DMS 273 (cell line): Measurements from ENCODE around the gene TOP3A.
A peak's percentile ranks its signal among the peaks of the same experiment; 100 is the strongest.
"Not testable (repeated sequence)": the region's sequence is repeated elsewhere in the genome, so short reads cannot be mapped to it uniquely, and the experiment has no call there.

Experiments used
- DNase-seq: peaks from one replicate; lab custom pipeline; 2025; ENCODE audit not compliant: unreplicated experiment; lab: John Stamatoyannopoulos, UW

Gene TOP3A

GRCh38 chr17:18314731-18315561 lies at the start of gene TOP3A, which contains the start of gene SMCR8:
Gene TOP3A, minus strand, starts transcription at chr17:18314994. Its CDS starts 216 bp downstream, at chr17:18314778.
Gene SMCR8, plus strand, starts transcription at chr17:18315293. Its CDS starts 497 bp downstream, at chr17:18315790.
- DNase-seq = peak; percentile 96

GRCh38 chr17:18364166-18364565 lies 49.4 kb upstream of the TOP3A start:
- DNase-seq = no peak

- peak; percentile 96 for DNase-seq
Measured at GRCh38 chr17:18363101-18364049, 48.6 kb upstream of the TOP3A start, which contains the start of gene SHMT1. Gene SHMT1, minus strand, starts transcription at chr17:18363550. Its CDS starts 7,569 bp downstream, at chr17:18355981.

GRCh38 chr17:18362698-18363100 lies 47.9 kb upstream of the TOP3A start:
- peak; percentile 65 for DNase-seq

GRCh38 chr17:18361837-18362697 lies 47.3 kb upstream of the TOP3A start:
- DNase-seq = no peak

GRCh38 chr17:18360518-18360917 lies 45.7 kb upstream of the TOP3A start:
- DNase-seq = no peak

GRCh38 chr17:18356624-18357023 lies 41.8 kb upstream of the TOP3A start:
- DNase-seq = no peak

- DNase-seq = no peak
Measured at GRCh38 chr17:18353541-18353940, 38.7 kb upstream of the TOP3A start.

- DNase-seq = no peak
Measured at GRCh38 chr17:18344021-18344420, 29.2 kb upstream of the TOP3A start.

- no peak for DNase-seq
Measured at GRCh38 chr17:18339933-18340332, 25.1 kb upstream of the TOP3A start.

GRCh38 chr17:18338158-18338557 lies 23.4 kb upstream of the TOP3A start:
- DNase-seq = not testable (repeated sequence)

GRCh38 chr17:18332909-18333489 lies 18.2 kb upstream of the TOP3A start:
- DNase-seq = no peak

- DNase-seq = no peak
Measured at GRCh38 chr17:18331879-18332278, 17.1 kb upstream of the TOP3A start.

- DNase-seq = no peak
Measured at GRCh38 chr17:18328643-18329204, 13.9 kb upstream of the TOP3A start.

GRCh38 chr17:18327556-18327955 lies 12.8 kb upstream of the TOP3A start:
- DNase-seq = no peak

- no peak for DNase-seq
Measured at GRCh38 chr17:18327093-18327492, 12.3 kb upstream of the TOP3A start.

- no peak for DNase-seq
Measured at GRCh38 chr17:18326572-18326971, 11.8 kb upstream of the TOP3A start.

- no peak for DNase-seq
Measured at GRCh38 chr17:18326039-18326438, 11.2 kb upstream of the TOP3A start.

- DNase-seq = no peak
Measured at GRCh38 chr17:18324140-18325050, 9.6 kb upstream of the TOP3A start.
